ENCODE data around the gene GSE1. TPM values are rescaled to one million over a fixed set of nuclear protein-coding genes. Genes with fewer than 3 reads are reported as not detected.

GSE1 gene
- polyA plus RNA-seq, 4 donors, result 54.5 to 89.1 (median 68.1) TPM

DNA sequence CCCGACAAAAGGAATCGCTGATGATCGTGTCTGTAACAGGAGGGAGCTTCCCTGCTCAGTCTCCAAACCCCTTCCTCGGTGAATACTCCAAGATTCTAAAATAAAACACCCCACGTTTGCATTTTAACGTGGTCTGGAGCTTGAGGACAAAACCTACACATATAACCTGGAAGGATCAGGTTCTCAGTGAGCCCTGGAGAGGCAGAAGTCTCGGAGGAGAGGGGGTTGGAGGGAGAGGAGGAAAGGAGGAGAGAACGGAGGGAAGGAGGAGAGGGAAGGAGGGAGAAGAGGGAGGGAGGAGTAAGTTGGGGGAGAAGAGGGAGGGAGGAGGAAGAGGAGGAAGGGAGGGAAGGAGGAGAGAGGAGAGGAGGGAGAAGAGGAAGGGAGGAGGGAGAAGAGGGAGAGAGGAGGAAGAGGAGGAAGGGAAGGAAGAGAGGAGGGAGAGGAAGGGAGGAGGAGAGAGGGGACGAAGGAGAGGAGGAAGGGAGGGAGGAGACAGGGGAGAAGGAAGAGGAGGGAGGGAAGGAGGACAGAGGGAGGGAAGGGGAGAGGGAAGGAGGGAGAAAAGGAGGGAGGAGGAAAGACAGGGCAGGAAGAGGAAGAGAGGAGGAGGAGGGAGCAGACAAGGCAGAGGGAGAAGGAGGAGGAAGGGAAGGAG lies 103.0 kb downstream of the GSE1 start:
- no peak for DNase-seq (ENCODE audit: low read depth in 4 of 4, low spot score in 2 of 4)

DNA sequence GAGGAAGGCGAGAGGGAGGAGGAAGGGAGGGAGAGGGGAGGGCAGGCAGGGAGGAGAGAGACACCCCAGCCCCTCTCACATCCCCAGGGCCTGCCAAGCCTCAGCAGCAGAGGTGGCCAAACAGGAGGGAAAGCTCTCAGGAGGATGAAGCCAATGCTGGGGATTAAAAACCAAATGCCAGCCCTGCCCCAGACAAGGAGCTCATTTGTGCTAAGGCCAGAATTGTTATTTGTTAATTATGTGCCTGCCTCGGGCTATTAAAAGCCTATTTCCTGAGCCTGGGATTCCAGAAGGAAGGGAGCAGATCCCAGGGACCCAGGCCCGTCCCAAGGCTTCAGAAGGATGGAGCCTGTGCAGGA lies 103.5 kb downstream of the GSE1 start:
- DNase-seq (ENCODE audit: low read depth in 4 of 4, low spot score in 2 of 4), result no peak

DNA sequence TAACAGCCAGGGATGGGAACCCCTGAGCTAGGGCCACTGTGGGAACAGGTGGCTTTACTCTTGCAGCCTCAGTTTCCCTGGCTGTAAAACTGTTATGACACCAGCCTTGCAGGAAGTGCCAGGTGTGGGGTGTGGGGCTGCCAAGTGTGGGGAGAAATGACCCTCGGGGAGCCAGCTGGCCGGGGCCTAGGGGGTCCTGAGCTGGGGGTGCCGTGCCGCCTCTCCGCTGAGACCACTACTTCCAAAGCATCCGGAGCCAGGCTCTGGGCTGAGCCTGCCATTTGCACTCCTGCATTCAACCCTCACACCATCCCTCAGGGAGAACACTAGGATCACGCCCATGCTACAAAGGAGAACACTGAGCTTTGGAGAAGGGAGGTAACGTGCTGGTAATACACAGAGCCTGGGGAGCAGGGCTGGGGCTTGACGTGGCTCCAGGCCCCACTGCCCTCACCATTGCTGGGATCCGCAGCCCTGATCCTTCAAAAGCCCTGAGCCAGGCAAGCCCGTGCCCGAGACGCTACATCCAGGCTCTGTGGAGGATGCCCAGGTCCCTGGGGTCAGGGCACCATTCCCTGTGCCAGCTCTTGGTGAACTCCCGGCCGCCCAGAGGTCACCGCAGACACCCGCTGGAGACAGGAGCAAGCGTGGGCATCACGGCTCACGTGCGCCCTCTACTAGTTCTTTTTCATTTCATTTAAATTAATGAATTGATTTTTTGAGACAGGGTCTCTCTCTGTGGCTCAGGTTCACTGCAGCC lies 104.5 kb downstream of the GSE1 start:
- peak in 1 of 4 donors; percentile 59 for DNase-seq (ENCODE audit: low read depth in 4 of 4, low spot score in 2 of 4)

DNA sequence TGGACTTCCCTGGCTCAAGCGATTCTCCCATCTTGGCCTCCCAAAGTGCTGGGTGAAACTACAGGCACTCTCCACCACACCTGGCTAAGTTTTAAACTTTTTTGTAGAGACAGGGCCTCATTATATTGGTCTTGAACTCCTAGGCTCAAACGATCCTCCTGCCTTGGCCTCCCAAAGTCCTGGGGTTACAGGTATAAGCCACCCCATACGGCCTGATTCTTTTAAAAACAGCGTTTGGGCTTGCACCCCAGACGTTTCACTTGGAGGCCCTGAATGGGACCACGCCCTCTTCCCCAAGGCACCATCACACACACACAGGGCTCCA lies 105.0 kb downstream of the GSE1 start:
- no peak for DNase-seq (ENCODE audit: low read depth in 4 of 4, low spot score in 2 of 4)

DNA sequence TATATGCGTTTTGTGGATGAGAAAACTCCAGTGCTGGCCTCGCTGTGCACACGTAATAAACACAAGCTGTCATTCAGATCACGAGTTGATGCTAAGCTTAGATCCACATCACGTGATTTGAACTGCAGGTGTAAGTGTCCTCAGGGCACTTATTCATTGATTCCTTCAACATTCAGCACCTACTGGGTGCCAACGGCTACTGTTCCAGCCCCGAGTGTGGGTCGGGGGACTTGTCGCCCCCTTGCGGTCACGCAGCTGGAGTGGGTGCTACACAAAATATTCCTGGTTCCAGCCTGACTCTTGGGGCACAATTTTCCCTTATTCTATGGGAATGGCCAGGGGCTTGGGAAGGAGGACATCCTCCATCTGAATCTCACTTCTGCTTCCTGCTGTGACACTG lies 105.6 kb downstream of the GSE1 start:
- no peak for DNase-seq (ENCODE audit: low read depth in 4 of 4, low spot score in 2 of 4)

DNA sequence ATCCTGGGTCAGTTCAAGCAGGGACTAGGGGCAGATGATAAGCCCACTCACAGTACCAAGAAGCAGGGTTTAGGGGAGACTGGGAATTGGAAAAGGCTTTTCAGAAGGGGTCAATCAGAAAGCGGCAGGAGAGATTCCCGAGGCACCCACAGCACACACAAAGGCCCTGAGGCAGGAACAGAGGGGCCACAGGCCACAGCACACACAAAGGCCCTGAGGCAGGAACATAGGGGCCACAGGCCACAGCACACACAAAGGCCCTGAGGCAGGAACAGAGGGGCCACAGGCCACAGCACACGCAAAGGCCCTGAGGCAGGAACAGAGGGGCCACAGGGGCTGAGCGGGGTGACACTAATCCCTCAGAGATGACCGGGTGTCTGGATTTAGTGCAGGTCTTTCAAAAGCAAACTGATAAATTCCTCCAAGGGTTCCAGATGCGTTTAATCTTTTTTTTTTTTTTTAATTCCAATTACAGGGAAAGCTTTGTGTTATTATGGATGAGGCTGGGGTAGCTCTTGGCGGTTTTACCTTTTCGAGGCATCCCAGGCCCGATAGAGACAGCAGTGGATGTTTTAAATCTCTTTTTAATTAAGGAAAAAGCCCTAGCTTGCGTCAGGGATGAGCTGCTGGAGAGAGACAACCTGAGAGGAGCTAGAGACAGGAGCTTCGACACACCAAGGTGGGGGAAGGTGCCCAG lies 106.6 kb downstream of the GSE1 start:
- no peak for DNase-seq (ENCODE audit: low read depth in 4 of 4, low spot score in 2 of 4)

DNA sequence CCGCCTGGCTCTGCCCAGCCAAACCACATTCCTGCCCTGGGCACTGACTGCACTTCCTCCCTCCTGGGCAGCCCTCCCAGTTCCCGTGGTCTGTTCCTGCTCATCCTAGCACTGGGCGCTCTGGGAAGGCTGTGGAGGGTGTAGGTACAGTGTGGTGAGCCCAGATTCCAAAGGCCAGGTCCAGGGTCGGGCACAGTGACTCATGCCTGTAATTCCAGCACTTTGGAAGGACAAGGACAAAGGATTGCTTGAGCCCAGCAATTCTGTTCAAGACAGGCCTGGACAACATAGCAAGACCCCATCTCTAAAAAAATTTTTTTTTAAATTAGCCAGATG lies 107.1 kb downstream of the GSE1 start:
- no peak for DNase-seq (ENCODE audit: low read depth in 4 of 4, low spot score in 2 of 4)

DNA sequence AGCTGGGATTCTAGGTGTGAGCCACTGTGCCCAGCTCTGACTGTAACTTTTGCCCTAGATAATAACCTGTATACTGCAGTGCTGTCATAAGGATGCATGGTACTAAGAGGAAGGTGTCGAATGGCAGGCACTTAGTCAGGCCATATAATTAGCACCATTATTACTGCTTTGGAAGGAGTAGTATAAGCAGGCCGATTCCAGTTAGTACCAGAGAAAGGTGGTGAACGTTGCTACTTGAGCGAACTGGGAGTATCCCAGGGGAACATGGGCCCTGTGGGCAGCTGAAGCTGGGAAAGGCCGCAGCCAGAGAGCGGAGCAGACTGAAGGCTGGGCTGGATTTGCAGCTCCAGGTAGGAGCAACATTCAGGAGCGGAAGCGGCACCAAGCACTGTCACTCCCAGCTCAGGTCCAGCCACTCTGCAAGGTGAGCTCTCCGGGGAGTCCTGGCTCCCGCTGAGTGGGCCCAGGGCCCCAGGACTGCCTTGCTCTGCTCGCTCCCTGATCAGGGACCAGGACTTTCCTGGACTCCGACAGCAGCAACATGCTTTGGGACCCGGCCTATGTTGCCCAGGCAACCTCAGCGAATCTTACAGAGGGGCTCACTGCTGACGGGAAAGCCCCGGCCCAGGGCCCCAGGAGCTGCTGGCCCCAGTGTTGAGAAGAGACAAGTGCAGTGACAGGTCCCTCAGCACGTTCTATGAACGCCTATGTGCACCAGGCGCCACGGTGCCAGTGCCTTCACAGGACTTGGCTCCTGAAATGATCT lies 109.2 kb downstream of the GSE1 start:
- no peak for DNase-seq (ENCODE audit: low read depth in 4 of 4, low spot score in 2 of 4)

DNA sequence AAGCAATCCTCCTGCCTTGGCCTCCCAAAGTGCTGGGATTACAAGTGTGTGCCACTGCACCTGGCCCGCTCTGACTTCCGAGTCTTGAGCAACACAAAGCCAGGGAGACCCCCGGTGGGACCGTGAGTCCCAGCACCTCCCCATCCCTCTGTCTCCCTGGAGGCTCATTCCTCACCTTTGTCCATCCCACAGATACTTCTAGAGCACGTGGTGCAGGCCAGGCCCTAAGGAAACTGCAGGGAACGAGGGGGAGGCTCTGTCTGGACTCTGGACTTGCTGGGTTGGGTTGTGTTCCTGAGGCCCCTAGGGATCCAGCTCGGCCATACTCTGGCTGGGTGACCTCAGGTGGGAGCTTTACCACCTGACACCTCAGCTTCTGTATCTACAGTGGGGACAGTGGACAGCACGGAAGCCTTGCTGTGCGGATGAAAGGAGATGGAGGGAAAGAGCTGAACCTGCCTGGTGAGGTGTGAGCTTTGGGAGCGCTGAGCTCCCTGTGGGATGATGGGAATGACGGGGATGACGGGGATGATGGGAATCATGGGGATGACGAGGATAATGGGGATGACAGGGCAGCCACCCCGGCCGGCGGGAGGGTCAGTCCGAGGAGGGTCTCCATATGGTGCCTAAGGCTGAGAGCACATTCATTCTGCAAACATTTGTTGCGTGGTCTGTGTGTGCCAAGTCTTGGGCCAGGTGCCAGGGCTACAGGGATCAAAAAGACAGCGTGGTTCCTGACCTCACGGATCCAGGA lies 111.2 kb downstream of the GSE1 start:
- no peak for DNase-seq (ENCODE audit: low read depth in 4 of 4, low spot score in 2 of 4)

DNA sequence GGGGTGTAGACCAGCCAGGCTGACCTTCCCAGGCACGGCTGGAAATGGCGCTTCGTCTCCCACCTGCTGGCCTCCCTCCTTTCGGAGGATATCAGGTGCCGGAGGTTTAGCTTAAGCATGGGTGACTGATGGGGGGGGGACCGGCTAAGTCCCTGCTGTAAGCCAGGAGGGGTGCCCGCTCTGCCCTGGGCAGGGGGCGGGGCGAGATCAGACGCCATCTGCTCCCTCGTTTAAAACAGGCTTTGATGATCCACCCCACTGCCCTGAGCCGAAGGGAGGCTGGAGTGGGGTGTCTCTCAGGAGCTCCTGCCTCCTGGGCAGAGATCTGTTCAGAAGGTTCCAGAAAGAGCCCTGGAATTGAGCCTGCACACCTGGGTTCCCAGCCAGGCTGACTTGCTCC lies 111.8 kb downstream of the GSE1 start:
- no peak for DNase-seq (ENCODE audit: low read depth in 4 of 4, low spot score in 2 of 4)

Other genes with a start within 250 kb of the GSE1 start
- 10 to 100 TPM; 17.2 to 20.4 (median 17.9) TPM for gene GINS2, start 75.6 kb downstream of the GSE1 start, polyA plus RNA-seq (ENCODE audit: insufficient read length in 4 of 4)
- 1 to 10 TPM; 2.8 to 5.8 (median 3.9) TPM for gene C16orf74, start 137.8 kb downstream of the GSE1 start, polyA plus RNA-seq (ENCODE audit: insufficient read length in 4 of 4)
- 10 to 100 TPM; 25.4 to 36.6 (median 33.7) TPM for gene EMC8, start 186.2 kb downstream of the GSE1 start, polyA plus RNA-seq (ENCODE audit: insufficient read length in 4 of 4)
- 100 to 1,000 TPM; 370 to 440 (median 384) TPM for gene COX4I1, start 186.4 kb downstream of the GSE1 start, polyA plus RNA-seq (ENCODE audit: insufficient read length in 4 of 4)

Data from left renal cortex interstitium (tissue), 4 donors.